NCI-H1417 (cell line): ENCODE measurements around the gene FRMPD4.

Experiments used
- DNase-seq, 3 experiments: peaks; one replicate each; lab custom pipeline; 2025; lab: John Stamatoyannopoulos, UW

FRMPD4 gene

DNA sequence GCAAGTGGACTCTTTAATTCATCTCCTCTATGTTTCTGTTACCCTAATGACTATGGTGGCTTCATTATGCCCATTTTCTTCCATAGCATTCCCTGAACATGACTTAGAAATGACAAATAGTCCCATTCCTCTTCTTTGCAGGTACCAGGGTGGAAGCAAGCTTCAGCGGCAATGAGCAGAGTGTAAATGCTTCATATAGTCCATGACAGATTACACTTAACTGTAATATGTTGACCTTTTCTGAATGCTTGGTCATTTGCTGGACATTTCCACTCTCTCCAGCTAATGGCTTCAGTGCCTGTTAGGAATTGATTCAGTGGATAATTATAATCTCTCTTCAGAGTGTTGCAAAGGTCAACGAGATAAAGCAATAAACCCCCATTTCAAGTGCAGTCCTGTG, 523.2 kb downstream of the FRMPD4 start:
- peak in 1 of 3 experiments; percentile 51 for DNase-seq

DNA sequence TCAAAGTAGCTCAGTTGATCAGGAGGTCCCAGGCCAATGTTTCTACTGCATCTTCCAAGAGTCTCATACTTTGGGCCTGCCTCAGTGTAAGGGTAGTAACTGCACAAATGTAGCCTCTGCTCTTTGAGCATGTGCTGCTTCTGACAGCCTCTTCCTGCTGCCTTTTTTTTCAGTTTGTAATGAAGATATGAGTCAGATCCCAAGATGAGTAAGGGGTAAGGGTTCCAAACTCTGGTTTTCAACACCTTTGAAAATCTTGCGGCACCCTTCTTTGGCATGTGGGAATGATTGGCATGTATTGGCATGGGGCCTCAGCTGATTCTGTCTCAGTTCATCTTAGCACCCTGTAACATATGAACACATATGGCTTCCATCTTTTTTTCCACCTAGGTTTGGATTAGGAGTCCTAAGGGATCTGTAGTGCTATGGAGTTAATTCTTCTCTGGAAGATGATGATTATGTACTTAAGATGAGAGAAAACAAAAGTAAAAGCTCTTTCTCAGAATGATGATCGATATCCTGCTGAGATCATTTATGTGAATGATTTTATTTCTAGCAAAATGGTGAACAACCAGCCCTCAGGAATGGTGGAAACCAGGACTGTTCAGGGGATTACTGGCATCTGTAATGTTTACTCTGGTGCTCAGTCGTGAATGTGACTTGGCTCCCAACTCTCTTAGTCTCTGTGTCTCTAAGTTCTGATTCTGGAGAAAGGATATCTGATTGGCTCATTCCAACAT, 534.3 kb downstream of the FRMPD4 start:
- no peak for DNase-seq

DNA sequence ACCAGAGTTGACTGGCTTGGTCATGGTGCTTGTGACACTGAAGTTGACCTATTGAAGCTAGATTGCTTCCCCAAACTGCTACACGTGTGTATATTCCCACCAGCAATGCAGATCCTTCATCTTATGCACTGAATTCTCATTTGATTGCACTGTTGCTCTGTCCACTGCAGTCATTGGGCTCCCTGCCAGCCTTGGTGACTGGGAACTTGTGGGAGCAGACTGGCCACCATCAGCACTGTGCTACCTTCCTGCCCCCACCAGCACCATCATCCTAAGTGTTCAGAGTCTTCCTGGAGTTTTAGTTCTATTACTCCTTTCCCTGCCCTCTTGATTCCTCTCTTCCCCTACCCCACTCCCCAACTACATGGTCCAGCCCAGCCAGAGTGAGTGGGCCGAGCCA, 535.2 kb downstream of the FRMPD4 start:
- no peak for DNase-seq

DNA sequence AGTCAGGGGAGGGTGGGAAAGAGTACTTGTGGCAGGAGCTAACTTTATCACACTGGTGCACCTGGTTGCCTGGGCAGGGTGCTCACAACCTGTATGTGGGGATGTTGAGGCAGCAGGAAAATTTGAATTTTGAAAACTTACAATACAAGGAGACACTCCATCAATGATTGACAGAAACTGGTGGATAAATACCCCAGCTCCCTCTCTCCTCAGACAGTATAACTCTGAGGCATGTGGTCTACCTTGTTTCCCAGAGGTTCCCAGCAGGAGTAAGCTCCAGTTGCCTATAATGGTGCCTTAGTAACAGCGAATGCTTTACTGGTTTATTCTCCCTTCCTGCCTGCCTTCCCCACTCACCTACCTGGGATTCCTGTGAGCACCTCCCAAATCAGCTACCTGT, 541.2 kb downstream of the FRMPD4 start:
- no peak for DNase-seq

DNA sequence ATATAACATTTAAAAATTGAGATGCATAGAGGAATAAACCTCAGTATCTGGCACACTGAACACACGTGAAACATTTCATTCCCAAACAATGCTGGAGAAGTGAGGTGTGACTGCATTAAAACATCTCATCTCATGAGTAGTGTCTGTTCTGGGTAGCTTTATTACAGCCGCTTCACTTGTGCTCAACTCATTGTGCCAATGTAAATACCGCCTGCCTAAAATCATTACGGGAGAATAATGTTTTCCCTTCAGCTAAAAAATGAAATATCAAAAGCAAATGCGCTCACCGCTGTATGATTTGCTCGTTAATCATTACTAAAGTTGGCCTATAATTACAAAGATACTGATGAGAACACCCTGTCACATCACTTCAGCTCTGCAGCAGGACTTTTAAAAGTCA, 542.8 kb downstream of the FRMPD4 start:
- DNase-seq, result peak in 2 of 3 experiments; percentile 18 to 63

DNA sequence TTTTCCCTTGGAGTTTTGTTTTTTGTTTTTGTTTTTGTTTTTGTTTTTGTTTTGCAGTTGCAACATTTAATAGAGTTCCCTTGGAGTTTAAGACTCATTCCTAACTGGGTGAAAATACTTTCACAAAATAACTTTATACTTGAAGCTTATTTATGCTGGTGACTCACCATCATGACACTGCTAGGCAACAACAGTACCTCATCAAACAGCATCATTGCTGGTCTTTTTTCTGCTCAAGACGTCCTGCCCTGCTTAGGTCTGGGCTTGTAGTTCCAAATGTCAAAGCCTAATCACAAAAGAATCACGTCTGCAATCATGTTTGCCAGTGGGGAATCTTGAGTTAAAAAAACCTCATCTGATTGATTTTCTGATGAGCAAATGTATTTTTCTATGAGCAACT, 547.3 kb downstream of the FRMPD4 start:
- DNase-seq, result no peak

DNA sequence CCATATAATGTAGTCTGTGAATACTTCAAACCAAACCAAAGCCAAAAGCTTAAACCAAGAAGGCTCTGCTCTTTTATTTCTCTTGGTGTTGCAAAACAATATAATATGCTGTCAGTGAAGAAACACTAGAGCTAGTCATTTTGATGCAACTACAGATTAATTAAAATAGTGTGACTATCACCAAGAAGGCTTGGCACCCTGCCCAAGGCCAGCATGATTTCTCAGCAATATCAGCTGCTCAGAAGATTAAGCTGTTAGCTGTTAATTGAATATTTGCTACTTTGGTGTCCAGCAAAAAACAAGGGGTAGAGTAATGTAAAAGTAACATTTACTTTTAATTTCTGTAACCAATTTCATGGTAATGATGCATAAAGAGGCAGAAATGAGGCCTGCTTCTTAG, 548.1 kb downstream of the FRMPD4 start:
- peak in 2 of 3 experiments; percentile 22 to 64 for DNase-seq

DNA sequence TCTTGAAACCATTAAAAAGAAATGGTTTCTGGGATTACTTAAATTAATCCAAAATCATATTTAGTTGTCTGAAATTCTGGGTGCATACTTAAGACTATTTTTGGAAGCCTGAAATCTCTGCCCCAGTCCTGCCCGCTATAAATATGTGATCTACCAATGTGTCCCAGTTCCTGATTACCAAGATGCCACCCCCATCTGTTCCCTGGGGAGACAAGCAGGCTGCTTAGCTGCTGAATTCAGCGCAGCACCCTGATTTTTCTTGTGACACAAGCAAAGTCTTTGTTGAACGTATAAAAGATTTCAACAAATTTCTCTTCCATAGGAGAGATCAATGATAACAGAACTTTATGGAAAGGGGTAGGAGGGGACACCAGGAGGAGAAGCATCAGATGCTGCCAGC, 552.4 kb downstream of the FRMPD4 start:
- no peak for DNase-seq

DNA sequence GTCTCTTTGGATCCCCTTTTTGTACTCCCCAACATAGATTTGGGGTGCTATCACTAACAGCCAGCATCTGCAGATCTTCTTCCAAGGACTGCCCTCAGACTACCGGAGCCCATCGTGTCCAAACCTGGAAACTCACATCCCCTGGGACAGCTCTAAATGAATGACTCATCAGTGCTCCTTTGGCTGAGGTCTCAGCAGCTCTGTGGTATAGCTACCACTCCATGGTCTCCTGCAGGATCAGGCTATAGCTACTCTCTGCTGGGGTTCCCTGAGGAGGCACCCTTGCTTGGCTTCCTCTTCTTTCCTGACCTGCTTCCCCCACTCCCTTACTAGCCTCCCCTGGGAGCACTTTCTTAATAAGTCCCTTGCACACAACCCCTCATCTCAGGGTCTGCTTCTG, 555.5 kb downstream of the FRMPD4 start:
- no peak for DNase-seq

DNA sequence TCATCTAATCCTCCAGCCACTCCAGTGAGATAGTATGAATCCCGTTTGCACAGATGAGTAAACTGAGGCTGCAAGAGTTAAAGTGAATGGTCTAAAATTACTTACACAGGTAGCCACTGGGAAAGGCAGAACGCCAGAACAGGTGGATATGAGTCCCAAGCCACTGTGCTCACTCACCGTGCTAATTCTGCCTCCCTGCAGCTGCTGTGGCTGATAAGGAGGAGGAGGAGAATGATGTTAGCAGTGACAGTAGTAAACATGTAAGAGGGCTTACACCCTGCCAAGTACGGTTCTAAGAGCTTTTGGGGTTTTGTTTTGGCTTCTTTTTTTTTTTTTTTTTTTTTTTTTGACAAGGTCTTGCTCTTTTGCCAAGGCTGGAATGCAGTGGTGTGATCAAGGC, 562.5 kb downstream of the FRMPD4 start:
- DNase-seq, result peak in 1 of 3 experiments; percentile 36

DNA sequence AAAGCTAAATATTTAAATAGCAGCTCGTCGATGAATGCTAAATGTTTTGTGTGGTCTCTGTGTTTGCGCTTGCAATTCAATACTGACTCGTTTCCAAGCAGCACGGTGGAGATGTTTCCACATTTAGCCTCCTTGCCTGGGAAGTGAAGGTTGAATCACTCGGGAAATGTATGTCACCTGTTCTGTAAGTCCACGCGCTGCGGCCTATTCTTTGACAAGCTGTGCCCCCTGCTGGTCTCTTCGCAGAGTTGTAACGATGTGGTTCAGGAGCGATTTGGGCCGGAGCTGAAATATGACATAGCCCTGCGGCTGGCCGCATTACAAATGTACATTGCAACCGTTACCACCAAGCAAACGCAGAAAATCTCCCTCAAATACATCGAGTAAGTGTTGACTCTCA, 563.4 kb downstream of the FRMPD4 start:
- DNase-seq, result peak; percentile 34 to 96 (median 84)

DNA sequence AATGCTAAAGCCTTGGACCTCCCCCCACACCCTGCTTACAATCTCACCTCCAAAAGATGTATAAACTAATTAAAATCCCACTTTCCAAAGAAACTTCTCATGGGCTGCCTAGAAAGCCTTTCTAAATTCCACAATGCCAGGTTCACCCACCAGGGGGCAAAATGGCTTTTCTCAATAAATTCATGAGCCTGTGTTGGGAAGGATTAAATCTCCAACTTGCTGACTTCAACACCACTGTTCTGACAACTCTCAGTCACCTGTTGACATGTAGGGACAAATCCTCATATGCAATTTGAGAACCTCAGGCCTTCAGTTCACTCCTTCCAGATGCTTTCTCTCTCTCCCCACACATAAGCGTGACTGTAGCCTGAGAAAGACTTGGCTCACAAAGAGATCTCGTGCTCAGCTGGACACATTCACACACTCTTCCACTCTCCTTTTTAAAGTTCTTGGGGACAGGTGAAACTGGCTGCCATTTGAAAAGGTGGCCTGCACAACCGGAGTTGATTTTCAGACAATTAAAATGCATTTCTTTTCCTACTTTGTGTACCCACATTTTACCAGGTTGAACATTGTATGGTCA, 564.3 kb downstream of the FRMPD4 start:
- peak in 2 of 3 experiments; percentile 49 to 76 for DNase-seq

DNA sequence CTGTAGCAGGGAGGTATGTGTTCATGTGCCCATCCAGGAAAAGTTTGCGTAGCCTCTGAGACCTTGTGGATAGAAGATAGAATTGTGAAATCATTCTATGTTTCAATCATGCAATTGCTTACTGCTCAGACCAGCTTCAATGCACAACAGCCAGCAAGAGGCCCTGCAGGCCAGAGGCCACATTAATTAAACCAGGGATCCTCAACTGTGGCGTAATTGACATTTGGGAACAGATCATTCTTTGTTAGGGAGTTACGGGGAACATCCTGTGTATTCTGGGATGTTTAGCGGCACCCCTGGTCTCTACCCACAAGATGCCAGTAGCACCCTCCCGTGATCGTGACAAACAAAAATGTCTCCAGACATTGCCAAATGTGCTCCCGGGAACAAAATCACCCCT, 566.4 kb downstream of the FRMPD4 start:
- DNase-seq, result no peak

DNA sequence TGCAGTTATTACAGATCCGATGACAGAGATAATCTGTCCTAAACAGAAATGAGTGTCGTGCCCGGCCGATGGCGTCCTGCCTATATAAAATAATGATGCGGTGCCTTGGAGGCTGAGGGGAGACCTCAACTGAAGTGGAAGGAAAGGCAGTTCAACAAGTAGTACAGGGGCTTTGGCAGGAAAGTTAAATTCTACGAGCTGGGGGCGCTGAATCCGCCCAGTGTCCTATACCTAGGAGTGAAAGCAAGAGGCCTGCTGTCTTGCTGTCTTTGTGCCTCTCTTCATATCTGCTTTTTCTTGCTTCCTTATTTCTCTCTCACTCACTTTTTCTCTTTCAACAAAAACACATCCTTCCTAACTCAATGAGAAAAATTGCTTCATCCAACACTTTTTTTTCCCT, 570.8 kb downstream of the FRMPD4 start:
- no peak for DNase-seq

DNA sequence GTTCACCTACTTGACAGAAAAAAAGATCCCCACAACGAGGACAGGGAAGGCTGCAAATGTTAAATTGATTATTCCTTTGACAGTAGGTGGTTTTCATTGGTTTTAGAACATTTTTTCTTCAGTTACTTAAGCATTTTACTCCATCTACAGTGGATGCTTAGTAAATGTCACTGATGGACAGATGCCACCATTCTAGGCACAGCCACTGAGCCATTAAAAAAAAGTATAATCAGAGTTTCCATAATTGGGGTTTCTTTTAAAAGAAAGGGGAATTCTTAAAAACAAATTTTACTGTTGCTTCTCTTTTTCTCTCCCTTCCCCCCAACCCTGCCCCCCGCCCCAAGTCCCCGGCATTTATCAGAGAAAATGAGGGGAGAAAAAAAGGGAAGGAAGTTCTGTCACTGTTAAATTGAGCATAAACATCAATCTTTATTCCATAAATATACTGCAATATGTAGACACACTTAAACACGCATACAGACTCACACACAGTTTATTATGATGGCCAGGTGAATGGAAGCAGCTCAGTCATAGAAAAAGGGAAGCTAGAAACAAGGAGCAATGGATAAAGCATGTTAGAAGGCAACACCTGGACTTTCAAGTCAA, 573.3 kb downstream of the FRMPD4 start:
- DNase-seq, result no peak

DNA sequence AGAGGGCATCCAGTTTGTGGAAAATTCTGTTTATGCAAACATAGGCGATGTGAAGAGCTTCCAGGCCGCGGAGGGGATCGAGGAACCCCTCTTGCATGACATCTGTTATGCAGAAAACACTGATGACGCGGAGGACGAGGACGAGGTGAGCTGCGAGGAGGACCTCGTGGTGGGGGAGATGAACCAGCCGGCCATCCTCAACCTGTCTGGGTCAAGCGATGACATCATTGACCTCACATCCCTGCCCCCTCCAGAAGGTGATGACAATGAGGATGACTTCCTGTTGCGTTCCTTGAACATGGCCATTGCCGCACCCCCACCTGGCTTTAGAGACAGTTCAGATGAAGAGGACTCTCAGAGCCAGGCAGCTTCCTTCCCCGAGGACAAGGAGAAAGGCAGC, 578.3 kb downstream of the FRMPD4 start:
- DNase-seq, result no peak

DNA sequence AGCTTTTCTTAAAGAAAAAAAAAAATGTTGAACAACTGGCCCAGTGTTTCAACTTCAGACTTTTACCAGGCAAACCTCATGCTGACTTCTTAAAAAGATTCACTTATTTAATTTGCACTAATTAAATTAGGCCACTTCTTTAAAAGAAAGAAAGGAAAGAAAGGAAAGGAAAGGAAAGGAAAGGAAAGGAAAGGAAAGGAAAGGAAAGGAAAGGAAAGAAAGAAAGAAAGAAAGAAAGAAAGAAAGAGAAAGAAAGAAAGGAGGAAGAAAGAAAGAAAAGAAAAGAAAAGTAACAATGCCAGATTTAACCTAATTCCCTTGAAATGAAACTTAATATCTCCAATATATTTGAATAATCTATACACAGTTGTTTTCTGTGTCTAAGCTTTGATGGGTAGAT, 581.6 kb downstream of the FRMPD4 start:
- DNase-seq, result no peak

DNA sequence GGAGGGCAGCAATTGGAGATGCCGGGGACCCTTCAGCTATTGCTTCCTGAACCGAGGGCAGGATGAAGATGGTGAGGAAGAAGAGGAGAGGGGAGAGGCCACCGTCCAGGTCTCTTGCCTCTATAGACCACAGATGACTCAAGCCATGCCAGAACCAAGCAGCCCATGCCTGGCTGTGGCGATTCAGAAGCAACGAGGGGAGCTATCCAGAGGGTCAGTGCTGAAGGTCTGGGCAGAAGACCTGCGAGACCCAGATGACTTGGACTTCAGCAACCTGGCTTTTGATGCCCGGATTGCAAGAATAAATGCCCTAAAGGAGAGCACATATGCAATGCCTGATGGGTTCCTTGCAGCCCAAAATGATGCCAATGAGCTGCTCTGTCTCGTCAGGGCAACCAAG, 582.8 kb downstream of the FRMPD4 start:
- DNase-seq, result no peak

DNA sequence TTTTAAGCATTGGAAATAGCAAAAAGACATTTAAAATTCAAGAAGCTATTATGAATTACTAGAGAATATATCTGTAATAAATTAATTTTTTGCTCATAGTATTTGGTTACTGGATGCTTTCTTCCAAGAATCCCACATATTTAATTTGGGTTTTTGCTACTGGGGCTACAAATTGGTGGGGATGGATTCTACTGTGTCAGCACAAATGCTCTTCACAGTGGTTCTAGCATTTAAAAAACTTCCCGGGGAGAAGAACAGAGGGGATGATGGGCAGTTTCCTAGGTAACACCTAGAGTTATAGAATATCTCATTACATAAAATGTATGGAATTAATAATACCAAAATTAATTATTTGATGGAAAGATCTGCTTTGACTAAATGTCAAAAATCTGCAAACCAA, 584.0 kb downstream of the FRMPD4 start:
- no peak for DNase-seq

DNA sequence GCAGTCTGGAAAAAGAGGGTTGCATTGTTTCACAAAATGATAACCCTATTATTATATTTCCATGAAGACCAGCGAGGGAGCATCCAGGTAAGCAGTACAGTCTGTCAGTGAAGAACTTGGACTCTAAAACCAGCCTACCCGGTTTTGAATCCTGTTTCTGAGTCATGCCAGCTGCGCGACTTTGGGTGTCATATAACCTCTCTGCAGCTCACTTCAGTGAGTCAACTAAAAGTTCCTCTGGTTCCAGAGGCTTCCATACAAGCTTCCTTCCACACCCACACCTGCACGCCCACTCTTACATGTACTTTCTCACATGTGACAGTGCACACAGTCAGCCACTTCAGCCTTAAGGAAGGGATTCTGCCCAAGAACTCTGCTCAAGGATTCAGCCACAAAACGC, 603.1 kb downstream of the FRMPD4 start:
- DNase-seq, result no peak

DNA sequence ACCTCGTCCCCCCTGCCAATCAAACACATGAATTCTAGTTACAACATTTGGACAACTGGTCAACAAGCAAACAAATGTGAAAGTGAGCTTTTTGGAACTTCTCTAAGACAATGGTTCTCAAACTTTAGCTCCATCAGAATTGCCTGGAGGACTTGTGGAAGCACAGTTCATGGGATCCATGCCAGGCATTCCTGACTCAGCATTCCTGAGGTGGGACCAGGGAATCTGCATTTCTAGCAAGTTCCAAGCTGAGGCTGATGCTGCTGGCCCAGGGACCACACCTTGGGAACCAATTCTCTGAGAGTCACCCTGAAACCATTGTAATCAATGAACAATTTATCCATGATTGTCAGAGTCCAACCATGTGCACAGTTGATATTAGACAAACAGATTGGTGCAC, 609.2 kb downstream of the FRMPD4 start:
- no peak for DNase-seq

DNA sequence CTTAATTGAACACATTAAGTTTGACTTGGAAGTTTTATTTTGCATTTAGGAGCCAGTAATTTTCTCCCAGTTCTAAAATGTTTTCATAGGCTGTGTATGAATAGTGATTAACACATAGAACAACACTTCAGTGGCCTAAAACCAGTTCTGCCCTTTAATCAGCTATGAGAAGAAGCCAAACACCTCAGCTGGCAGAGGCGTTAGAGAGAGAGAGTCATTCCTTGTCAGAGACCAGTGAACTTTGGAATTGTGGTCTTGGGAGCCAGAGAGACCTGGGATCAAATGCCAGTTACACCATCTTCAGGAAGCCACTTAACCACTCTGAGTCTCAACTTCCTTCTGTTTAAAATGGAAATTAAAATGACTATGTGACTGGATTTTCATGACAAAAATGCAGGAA, 613.6 kb downstream of the FRMPD4 start:
- DNase-seq, result no peak

DNA sequence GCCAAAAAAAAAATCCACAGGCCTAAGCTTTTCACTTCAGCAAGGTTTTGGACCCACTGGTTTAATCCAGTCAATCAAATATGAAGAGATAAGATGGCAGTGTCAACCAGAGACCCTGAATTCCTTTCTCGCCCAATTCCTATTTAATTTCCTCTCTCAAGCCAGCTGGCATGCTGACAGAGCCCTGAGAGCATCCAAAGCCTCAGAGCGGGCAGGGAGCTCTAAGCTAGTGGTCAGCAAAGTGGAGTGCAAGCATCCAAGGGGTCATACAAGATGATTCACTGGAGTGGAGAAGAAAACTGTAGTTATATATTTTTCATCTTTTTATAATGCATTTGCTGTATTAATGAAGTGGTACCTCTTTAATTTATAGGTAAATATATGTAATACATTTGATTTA, 615.1 kb downstream of the FRMPD4 start:
- DNase-seq, result no peak

DNA sequence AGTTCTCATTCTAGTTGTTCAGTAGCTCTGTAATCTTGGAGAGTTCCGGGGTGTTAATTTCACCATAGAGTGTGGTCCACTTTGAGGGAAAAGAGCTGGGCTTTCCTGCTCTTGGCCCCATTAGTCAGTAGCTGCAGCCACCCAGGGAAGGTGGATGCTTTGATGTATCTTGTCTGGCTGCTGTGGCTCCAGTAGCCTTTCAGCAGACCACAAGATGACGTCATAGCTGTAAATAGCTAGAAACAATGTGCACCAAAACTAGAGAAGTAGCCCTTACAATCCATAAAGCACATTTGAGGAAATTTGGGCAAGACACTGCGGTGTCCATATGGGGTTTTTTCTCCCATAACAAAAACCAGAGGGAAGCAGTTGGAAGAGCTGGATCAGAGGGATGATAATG, 620.0 kb downstream of the FRMPD4 start:
- DNase-seq, result no peak
